IMR-90 (cell line): ENCODE data around the gene ITLN2. TPM values are rescaled to one million over a fixed set of nuclear protein-coding genes. Genes with fewer than 3 reads are reported as not detected.

Experiments
- ATAC-seq: fragments of 200-7000 bp; cut with Tn5 transposase; 2 replicates; pipeline ENCODE4 v1.9.1; 2020; ENCODE audit warnings: low read depth, mild to moderate bottlenecking, moderate library complexity
- BruUV-seq: library from RNA; stranded (reverse); fragments of 400-500 nt; replicated peaks from 2 replicates; lab custom pipeline; 2021; lab: Mats Ljungman, UMichigan
- CTCF ChIA-PET: fragments of 300-600 bp; formaldehyde crosslinking; extraction: SDS; loops from one replicate; lab custom pipeline; 2021; ENCODE audit warnings: antibody characterized with exemption; lab: Yijun Ruan, JAX
- POLR2A ChIA-PET: fragments of 300-600 bp; sonication (Branson Sonifier 250); formaldehyde crosslinking; loops from one replicate; lab custom pipeline; 2022; ENCODE audit warnings: antibody characterized with exemption; ENCODE audit not compliant: unreplicated experiment; lab: Charles Lee
- DNase-seq: peaks from one replicate; pipeline ENCODE4 v3.0.0; 2013
- H2AFZ ChIP-seq: replicated peaks from 2 replicates; pipeline ENCODE3; 2013; ENCODE audit warnings: low read length, mild to moderate bottlenecking; ENCODE audit not compliant: poor library complexity
- H2AK5ac ChIP-seq: 2 replicates; pipeline ENCODE4 v1.6.1; 2013; ENCODE audit warnings: low read depth, low read length, inconsistent platforms
- H2AK9ac ChIP-seq: replicated peaks from 2 replicates; pipeline ENCODE3; 2013; ENCODE audit warnings: mild to moderate bottlenecking, low read depth, low read length, moderate library complexity; ENCODE audit not compliant: poor library complexity
- H2BK120ac ChIP-seq: 2 replicates; pipeline ENCODE4 v1.6.1; 2013; ENCODE audit warnings: low read depth, low read length, inconsistent platforms
- H2BK15ac ChIP-seq: 3 replicates; pipeline ENCODE4 v1.6.1; 2013; ENCODE audit warnings: low read depth, low read length, inconsistent platforms
- H2BK20ac ChIP-seq: 2 replicates; pipeline ENCODE4 v1.6.1; 2013; ENCODE audit warnings: low read depth, mild to moderate bottlenecking, inconsistent platforms, low read length, moderate library complexity
- H2BK5ac ChIP-seq: 2 replicates; pipeline ENCODE4 v1.6.1; 2013; ENCODE audit warnings: mild to moderate bottlenecking, low read depth, low read length, inconsistent platforms; ENCODE audit not compliant: poor library complexity, severe bottlenecking
- H3K14ac ChIP-seq: replicated peaks from 2 replicates; pipeline ENCODE4 v1.6.1; 2013; ENCODE audit warnings: low read depth, low read length, inconsistent platforms
- H3K18ac ChIP-seq: 2 replicates; pipeline ENCODE4 v1.6.1; 2013; ENCODE audit warnings: low read depth, low read length, control low read depth
- H3K23ac ChIP-seq: 2 replicates; pipeline ENCODE4 v1.6.1; 2013; ENCODE audit warnings: low read depth, low read length, inconsistent platforms
- H3K27ac ChIP-seq: 2 replicates; pipeline ENCODE4 v1.5.1; 2013; ENCODE audit warnings: mild to moderate bottlenecking, control low read depth, low read length; ENCODE audit not compliant: insufficient read depth
- H3K27me3 ChIP-seq: 2 replicates; pipeline ENCODE4 v1.6.1; 2013; ENCODE audit warnings: low read length; ENCODE audit not compliant: control insufficient read depth, insufficient read depth
- H3K36me3 ChIP-seq: 2 replicates; pipeline ENCODE4 v1.6.1; 2013; ENCODE audit warnings: low read length, mixed read lengths; ENCODE audit not compliant: control insufficient read depth, insufficient read depth
- H3K4ac ChIP-seq: 2 replicates; pipeline ENCODE4 v1.6.1; 2013; ENCODE audit warnings: low read depth, low read length, inconsistent platforms
- H3K4me1 ChIP-seq: 2 replicates; pipeline ENCODE4 v1.6.1; 2013; ENCODE audit warnings: low read length, mixed read lengths; ENCODE audit not compliant: control insufficient read depth, insufficient read depth
- H3K4me2 ChIP-seq: 2 replicates; pipeline ENCODE4 v1.6.1; 2013; ENCODE audit warnings: low read depth, mild to moderate bottlenecking, control low read depth, low read length, moderate library complexity
- H3K4me3 ChIP-seq: 2 replicates; pipeline ENCODE4 v1.5.1; 2013; ENCODE audit warnings: low read depth, mild to moderate bottlenecking, control low read depth, low read length, moderate library complexity; ENCODE audit not compliant: insufficient read depth
- H3K56ac ChIP-seq: 2 replicates; pipeline ENCODE4 v1.6.1; 2013; ENCODE audit warnings: low read length, inconsistent platforms; ENCODE audit not compliant: insufficient read depth; ENCODE audit errors: extremely low read depth
- H3K79me1 ChIP-seq, 2 experiments: 2 replicates each; pipeline ENCODE4 v1.6.1; 2013; ENCODE audit warnings: low read length in 2 of 2, inconsistent platforms in 1 of 2, low read depth in 1 of 2
- H3K9ac ChIP-seq: 2 replicates; pipeline ENCODE4 v1.6.1; 2013; ENCODE audit warnings: low read depth, low read length, control low read depth
- H3K9me1 ChIP-seq: 2 replicates; pipeline ENCODE4 v1.6.1; 2013; ENCODE audit warnings: low read length, inconsistent platforms; ENCODE audit not compliant: insufficient read depth
- H3K9me3 ChIP-seq: 2 replicates; pipeline ENCODE4 v1.6.1; 2013; ENCODE audit warnings: low read length; ENCODE audit not compliant: control insufficient read depth, insufficient read depth
- H4K20me1 ChIP-seq: 2 replicates; pipeline ENCODE4 v1.6.1; 2013; ENCODE audit warnings: low read length, inconsistent platforms; ENCODE audit not compliant: insufficient read depth
- H4K5ac ChIP-seq: 2 replicates; pipeline ENCODE4 v1.6.1; 2013; ENCODE audit warnings: mild to moderate bottlenecking, low read depth, low read length, control low read depth
- H4K8ac ChIP-seq, 2 experiments: 2 replicates each; pipeline ENCODE4 v1.6.1; 2013; ENCODE audit warnings: low read depth in 2 of 2, low read length in 2 of 2, control low read depth in 1 of 2, inconsistent platforms in 1 of 2
- H4K91ac ChIP-seq: 2 replicates; pipeline ENCODE4 v1.6.1; 2013; ENCODE audit warnings: low read depth, low read length, inconsistent platforms; ENCODE audit not compliant: insufficient read depth
- BHLHE40 ChIP-seq: fragments of 150-350 bp; IDR thresholded peaks from 2 replicates; pipeline ENCODE4 v1.6.1; 2016; ENCODE audit warnings: mild to moderate bottlenecking, low read depth, low read length
- CEBPB ChIP-seq: IDR thresholded peaks from 2 replicates; pipeline ENCODE4 v1.6.1; 2012; ENCODE audit warnings: low read depth, low read length, improper control_type of control experiment
- CTCF ChIP-seq: conservative IDR thresholded peaks from 2 replicates; pipeline ENCODE4 v1.5.1; 2012; ENCODE audit warnings: mild to moderate bottlenecking, low read depth, low read length, improper control_type of control experiment
- MAFK ChIP-seq: IDR thresholded peaks from 2 replicates; pipeline ENCODE4 v1.6.1; 2012; ENCODE audit warnings: low read depth, low read length, improper control_type of control experiment
- MAZ ChIP-seq: IDR thresholded peaks from 2 replicates; pipeline ENCODE4 v1.6.1; 2012; ENCODE audit warnings: low read depth, mild to moderate bottlenecking, low read length, improper control_type of control experiment, moderate library complexity, borderline replicate concordance
- MXI1 ChIP-seq: IDR thresholded peaks from 2 replicates; pipeline ENCODE4 v1.6.1; 2012; ENCODE audit warnings: low read depth, mild to moderate bottlenecking, low read length, moderate library complexity, borderline replicate concordance
- NFE2L2 ChIP-seq: fragments of 150-350 bp; IDR thresholded peaks from 2 replicates; pipeline ENCODE4 v1.6.1; 2016; ENCODE audit warnings: low read depth, mild to moderate bottlenecking, low read length
- POLR2A ChIP-seq: IDR thresholded peaks from 2 replicates; pipeline ENCODE4 v1.6.1; 2012; ENCODE audit warnings: mild to moderate bottlenecking, low read depth, low read length
- RAD21 ChIP-seq: IDR thresholded peaks from 2 replicates; pipeline ENCODE4 v1.6.1; 2012; ENCODE audit warnings: low read length, improper control_type of control experiment
- RCOR1 ChIP-seq: IDR thresholded peaks from 2 replicates; pipeline ENCODE4 v1.6.1; 2012; ENCODE audit warnings: mild to moderate bottlenecking, low read length, improper control_type of control experiment; ENCODE audit not compliant: insufficient replicate concordance
- RFX5 ChIP-seq: IDR thresholded peaks from 2 replicates; pipeline ENCODE4 v1.8.0; 2012; ENCODE audit warnings: low read depth, mild to moderate bottlenecking, low read length, moderate library complexity
- SMC3 ChIP-seq: fragments of 150-350 bp; IDR thresholded peaks from 2 replicates; pipeline ENCODE4 v1.6.1; 2016; ENCODE audit warnings: low read depth, mild to moderate bottlenecking, antibody characterized with exemption, low read length, moderate library complexity
- WGBS, 2 experiments: methylation state at CpG; one replicate each; pipeline versions ENCODE4 v1.1.5 to v1.1.7; 2013; ENCODE audit warnings: missing lambda C conversion rate in 2 of 2; ENCODE audit not compliant: insufficient read length in 1 of 2; ENCODE audit errors: extremely low coverage in 2 of 2; 5-methylcytosine and 5-hydroxymethylcytosine counted together
- dilution Hi-C: fragments of 300-500 bp; cut with HindIII; formaldehyde crosslinking; loops from one replicate; pipeline ENCODE4 v1.14.3; 2018; ENCODE audit warnings: low sequenced_read_pairs; ENCODE audit not compliant: unreplicated experiment
- in situ Hi-C: fragments of 300-500 bp; cut with MboI; formaldehyde crosslinking; loops from 3 replicates; pipeline ENCODE4 v1.14.3; 2019; ENCODE audit warnings: low sequenced_read_pairs, inconsistent platforms, mixed read lengths
- intact Hi-C: fragments of 100-400 bp; cut with micrococcal nuclease; formaldehyde crosslinking; loops from 2 replicates; pipeline ENCODE4 v1.10.0; 2022
- polyA plus RNA-seq, 3 experiments: library from polyadenylated mRNA; depleted of rRNA; stranded (reverse); fragments of >200 nt; gene quantifications; 2 replicates each; pipeline ENCODE4 v1.2.3, GENCODE V29; 2012; ENCODE audit warnings: low replicate concordance in 1 of 3
- total RNA-seq: library from RNA; depleted of rRNA; stranded (reverse); fragments of >200 nt; gene quantifications from 2 replicates; pipeline ENCODE4 v1.2.3, GENCODE V29; 2012

The ITLN2 gene
- total and polyA plus RNA-seq, 2 of the 4 experiments (the other 2 are of a cell fraction): not detected

DNA sequence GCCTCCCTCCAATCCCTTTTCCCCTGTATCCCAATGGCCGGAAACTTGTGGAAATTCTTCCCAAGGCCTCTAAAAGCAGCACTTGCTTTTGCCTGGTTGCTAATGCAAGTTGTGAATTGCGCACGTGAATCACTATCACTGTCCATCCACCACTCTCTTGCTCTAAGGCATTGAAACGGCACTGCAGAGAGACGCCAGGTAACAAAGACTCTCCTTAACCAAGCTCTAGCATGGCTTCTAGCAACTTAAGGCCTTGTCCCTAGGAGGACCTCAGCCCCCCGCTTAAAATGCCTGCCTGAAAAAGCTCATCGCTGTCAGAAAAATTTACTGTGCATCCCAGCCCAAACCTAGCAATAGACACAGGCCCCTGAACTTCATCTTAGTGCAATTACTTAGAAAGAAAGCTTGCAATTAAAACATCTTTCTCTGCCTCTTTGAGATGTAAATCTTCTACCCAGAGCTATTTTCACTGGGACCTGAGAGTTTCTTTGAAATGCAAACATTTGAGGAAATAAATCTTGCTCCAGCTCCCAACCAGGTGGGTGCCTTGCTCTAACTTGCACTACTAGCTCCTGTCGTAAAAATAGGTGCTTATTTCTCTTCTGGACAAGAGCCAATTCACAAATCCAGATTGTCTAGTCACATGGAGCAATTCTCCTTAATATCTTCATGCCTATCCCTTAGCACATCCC, 32.9 kb upstream of the ITLN2 start:
- BruUV-seq: no TSS peak
- in situ Hi-C loops: no loop called here
- H3K27me3 ChIP-seq: peaks cover 2% of the 10 kb centered on the region; the same call in 1 of the 2 replicates
- no peaks in the 10 kb centered on the region for H3K9me1 ChIP-seq
- no peaks in the 10 kb centered on the region for H3K36me3 ChIP-seq
- CTCF ChIA-PET: no interaction called here
- no peak overlapping the region for H2AK5ac ChIP-seq
- no peak overlapping the region for H4K8ac ChIP-seq
- H3K4me3 ChIP-seq: no peak overlapping the region
- no peak overlapping the region for H3K18ac ChIP-seq
- no peak overlapping the region for H2BK120ac ChIP-seq
- intact Hi-C loops: no loop called here
- no peak overlapping the region for H2BK5ac ChIP-seq
- no peak overlapping the region for H3K23ac ChIP-seq
- no peak overlapping the region for H3K27ac ChIP-seq
- H2BK15ac ChIP-seq: no peak overlapping the region
- H2BK20ac ChIP-seq: no peak overlapping the region
- no peaks in the 10 kb centered on the region for H4K20me1 ChIP-seq
- no peak overlapping the region for H3K9ac ChIP-seq
- no peak overlapping the region for H3K14ac ChIP-seq
- no peaks in the 10 kb centered on the region for H3K79me1 ChIP-seq
- no peak for ATAC-seq
- no peak overlapping the region for H2AK9ac ChIP-seq
- H3K4ac ChIP-seq: no peak overlapping the region
- H4K91ac ChIP-seq: no peak overlapping the region
- no peak overlapping the region for H3K4me2 ChIP-seq
- dilution Hi-C loops: no loop called here
- TF ChIP-seq RAD21 (no peak), MAZ (no peak), RFX5 (no peak), NFE2L2 (no peak), SMC3 (no peak), POLR2A (no peak), CEBPB (no peak), RCOR1 (no peak), MXI1 (no peak), CTCF (no peak), MAFK (no peak), BHLHE40 (no peak)
- H3K56ac ChIP-seq: no peak overlapping the region
- WGBS, 2 experiments: no CpG with 5 or more reads among the region's 8 CpGs
- DNase-seq: no peak
- H2AFZ ChIP-seq: no peak overlapping the region
- no peaks in the 10 kb centered on the region for H3K4me1 ChIP-seq
- POLR2A ChIA-PET: no interaction called here
- no peak overlapping the region for H4K5ac ChIP-seq
- H3K9me3 ChIP-seq: no peaks in the 10 kb centered on the region
